Upper lobe of left lung (tissue), 6 donors: ENCODE results near the gene C6orf58. TPM values are rescaled to one million over a fixed set of nuclear protein-coding genes. Genes with fewer than 3 reads are reported as not detected.

ENCODE experiments used
- ATAC-seq, 2 donors: fragments of 200-7000 bp; cut with Tn5 transposase; one replicate each; pipeline ENCODE4 v1.9.1; 2022; ENCODE audit warnings: mild to moderate bottlenecking in 2 of 2, moderate library complexity in 2 of 2; ENCODE audit not compliant: low FRiP score in 2 of 2
- DNase-seq, 2 donors: peaks; one replicate each; pipeline ENCODE4 v3.0.0-alpha.2; 2019 to 2020
- H3K27ac ChIP-seq, 4 donors: fragments of 200-600 bp; sonication (generic); one replicate each; pipeline ENCODE4 v1.5.1; 2016 to 2019
- H3K27me3 ChIP-seq, 4 donors: fragments of 200-600 bp; sonication (generic); one replicate each; pipeline ENCODE4 v1.5.1; 2017 to 2019
- H3K36me3 ChIP-seq, 4 donors: fragments of 200-600 bp; sonication (generic); one replicate each; pipeline ENCODE4 v1.5.1; 2016 to 2019
- H3K4me1 ChIP-seq, 4 donors: fragments of 200-600 bp; sonication (generic); one replicate each; pipeline ENCODE4 v1.5.1; 2018 to 2019
- H3K4me3 ChIP-seq, 4 donors: fragments of 200-600 bp; sonication (generic); one replicate each; pipeline ENCODE4 v1.5.1; 2017 to 2019; ENCODE audit warnings: mild to moderate bottlenecking in 2 of 4, moderate library complexity in 1 of 4
- H3K9me3 ChIP-seq, 4 donors: fragments of 200-600 bp; sonication (generic); one replicate each; pipeline ENCODE4 v1.5.1; 2018 to 2019
- CTCF ChIP-seq, 6 experiments: fragments of 450-650 bp in 4 of 6; fragments of 200-600 bp in 2 of 6; sonication (generic) in 2 of 6; IDR thresholded peaks; one replicate each; pipeline ENCODE4 v1.5.1; 2016 to 2019; ENCODE audit warnings: antibody characterized with exemption in 6 of 6
- EP300 ChIP-seq, 4 donors: sonication (generic); formaldehyde crosslinking; IDR thresholded peaks; one replicate each; pipeline ENCODE4 v1.5.1; 2017; ENCODE audit warnings: antibody characterized with exemption in 4 of 4, control low read depth in 2 of 4
- POLR2A ChIP-seq, 4 donors: fragments of 450-650 bp; IDR thresholded peaks; one replicate each; pipeline ENCODE4 v1.5.1; 2016 to 2017; ENCODE audit warnings: antibody characterized with exemption in 4 of 4, mild to moderate bottlenecking in 2 of 4
- POLR2AphosphoS5 ChIP-seq, 2 donors: sonication (generic); formaldehyde crosslinking; IDR thresholded peaks; one replicate each; pipeline ENCODE4 v1.5.1; 2017; ENCODE audit warnings: antibody characterized with exemption in 2 of 2
- WGBS, 2 donors: methylation state at CpG; one replicate each; pipeline ENCODE4 v1.1.5; 2017 to 2018; 5-methylcytosine and 5-hydroxymethylcytosine counted together
- total RNA-seq, 6 donors: library from RNA; depleted of rRNA in 4 of 6; stranded (reverse); fragments of >200 nt in 4 of 6; gene quantifications; one replicate each; pipeline versions ENCODE4 v1.1.0 to v1.2.1, GENCODE V29; 2016 to 2021
- donor health status: DM: no; HTN: no; CAD: no; lungs with moderate emphysema.
- donor health status: DM: no; HTN: yes; CAD: no; lungs with severe emphysema.

Gene C6orf58
- total RNA-seq, 6 donors from 2014 or later = not detected

GRCh38 chr6:127635091-127635490, 58.1 kb downstream of the C6orf58 start:
- H3K36me3 ChIP-seq = no peaks in the 10 kb centered on the region
- WGBS, 2 donors = 85% methylated on average over 4 of the region's 4 CpGs
- no peaks in the 10 kb centered on the region for H3K4me1 ChIP-seq
- no peak for ATAC-seq
- H3K9me3 ChIP-seq = no peaks in the 10 kb centered on the region
- no peak overlapping the region for H3K4me3 ChIP-seq
- H3K27me3 ChIP-seq = no peaks in the 10 kb centered on the region
- no peak overlapping the region for H3K27ac ChIP-seq
- no peak for TF ChIP-seq POLR2A (IDR thresholded peaks at IDR 0.05)
- no peak for TF ChIP-seq CTCF (IDR thresholded peaks at IDR 0.05)
- no peak for TF ChIP-seq POLR2AphosphoS5 (IDR thresholded peaks at IDR 0.05)
- no peak for TF ChIP-seq EP300 (IDR thresholded peaks at IDR 0.05)
- DNase-seq = no peak

DNA sequence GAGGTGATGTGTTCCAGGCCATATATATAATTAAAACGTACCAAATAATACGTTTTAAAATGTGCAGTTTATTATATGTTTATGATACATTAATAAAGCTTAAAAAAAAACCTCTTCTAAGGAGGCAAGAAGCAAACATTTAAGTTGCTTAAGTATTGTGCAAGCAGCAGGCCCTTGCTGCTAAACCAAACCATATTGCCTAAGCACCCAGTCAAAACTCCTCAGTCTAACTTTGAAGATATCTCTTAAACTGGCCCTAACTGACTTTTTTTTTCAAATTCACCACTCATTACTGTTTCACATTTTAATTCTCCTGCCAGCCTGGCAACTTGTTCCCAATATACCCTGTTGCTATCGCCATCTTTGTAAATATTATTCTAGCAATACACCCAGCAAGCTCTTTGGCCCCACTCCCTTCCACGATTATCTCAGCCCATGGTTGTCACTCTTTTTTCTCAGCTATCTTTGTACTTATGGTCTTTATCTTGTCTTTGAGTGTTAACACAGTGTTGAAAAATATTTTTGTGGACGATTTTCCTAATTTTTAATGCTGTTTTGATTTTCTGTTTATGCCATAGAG, 60.9 kb downstream of the C6orf58 start:
- no peaks in the 10 kb centered on the region for H3K36me3 ChIP-seq
- no peak for ATAC-seq
- WGBS, 2 donors = 42 to 50% methylated on average over 5 of the region's 5 CpGs
- H3K4me3 ChIP-seq = no peak overlapping the region
- H3K27me3 ChIP-seq = no peaks in the 10 kb centered on the region
- no peak overlapping the region for H3K27ac ChIP-seq
- TF ChIP-seq CTCF (IDR thresholded peaks at IDR 0.05) (no peak), POLR2A (IDR thresholded peaks at IDR 0.05) (no peak), EP300 (IDR thresholded peaks at IDR 0.05) (no peak), POLR2AphosphoS5 (IDR thresholded peaks at IDR 0.05) (no peak)
- DNase-seq = peak in 1 of 2 donors; percentile 22
- no peaks in the 10 kb centered on the region for H3K4me1 ChIP-seq
- H3K9me3 ChIP-seq = no peaks in the 10 kb centered on the region

Other genes starting within 250 kb of the C6orf58 start
- 100 to 1,000 TPM in 4 of 6 donors, 10 to 100 TPM in 2; 70.5 to 146 (median 106) TPM for gene ECHDC1, start 233.6 kb upstream of the C6orf58 start, total RNA-seq
- 10 to 100 TPM in 5 of 6 donors, 1 to 10 TPM in 1; 6.4 to 80.5 (median 32.2) TPM for gene KIAA0408, start 117.8 kb upstream of the C6orf58 start, total RNA-seq